GM23338 (cell line): Measurements from ENCODE around the gene DNAH17. TPM values are rescaled to one million over a fixed set of nuclear protein-coding genes. Genes with fewer than 3 reads are reported as not detected.

Experiments
- CREB1 ChIP-seq: fragments of 250-450 bp; sonication (Bioruptor Pico); IDR thresholded peaks from 2 replicates; pipeline ENCODE4 v1.5.0; 2020; ENCODE audit warnings: low read depth, mild to moderate bottlenecking, moderate library complexity
- EZH2 ChIP-seq: fragments of 200-600 bp; sonication (generic); IDR thresholded peaks from one replicate; pipeline ENCODE4 v1.8.0; 2017; ENCODE audit warnings: antibody characterized with exemption, mild to moderate bottlenecking, low read depth; ENCODE audit not compliant: unreplicated experiment
- EZH2phosphoT487 ChIP-seq: fragments of 200-600 bp; sonication (generic); IDR thresholded peaks from one replicate; pipeline ENCODE4 v1.8.1; 2018; ENCODE audit warnings: antibody characterized with exemption; ENCODE audit not compliant: unreplicated experiment
- JUNB ChIP-seq: IDR thresholded peaks from one replicate; pipeline ENCODE4 v1.6.1; 2016; ENCODE audit warnings: antibody characterized with exemption; ENCODE audit not compliant: unreplicated experiment
- NANOG ChIP-seq: IDR thresholded peaks from 2 replicates; pipeline ENCODE4 v1.6.1; 2016; ENCODE audit warnings: antibody characterized with exemption, borderline replicate concordance
- POLR2AphosphoS5 ChIP-seq: IDR thresholded peaks from 2 replicates; pipeline ENCODE4 v1.6.1; 2016; ENCODE audit warnings: antibody characterized with exemption, low read depth
- ZNF114 ChIP-seq: fragments of 250-450 bp; sonication (Bioruptor Pico); IDR thresholded peaks from 2 replicates; pipeline ENCODE4 v1.5.0; 2020; ENCODE audit warnings: mild to moderate bottlenecking, moderate library complexity
- ZNF331 ChIP-seq: fragments of 250-450 bp; sonication (Bioruptor Pico); IDR thresholded peaks from 2 replicates; pipeline ENCODE4 v1.5.0; 2020; ENCODE audit warnings: low read depth, mild to moderate bottlenecking, moderate library complexity
- polyA plus RNA-seq: library from polyadenylated mRNA; unstranded; fragments of >200 nt; fragmentation: Nextera tagmentation; extraction: Ambion mirVana; gene quantifications from 2 replicates; pipeline ENCODE4 v1.2.1, GENCODE V29; 2016
- total RNA-seq: library from RNA; depleted of rRNA; stranded (reverse); fragments of >200 nt; shearing (Covaris generic); gene quantifications from 2 replicates; pipeline ENCODE4 v1.2.3, GENCODE V29; 2014
- TF ChIP-seq, protein P1 (sequence below): IDR thresholded peaks from one replicate; pipeline ENCODE4 v1.6.1; 2018; ENCODE audit warnings: antibody characterized with exemption; ENCODE audit not compliant: unreplicated experiment
- TF ChIP-seq, protein P2 (sequence below), 2 experiments: fragments of 200-600 bp in 1 of 2; sonication (generic) in 1 of 2; conservative IDR thresholded peaks; 2 replicates each; pipeline versions ENCODE4 v1.5.1 to v1.6.1; 2016 to 2017; ENCODE audit warnings: antibody characterized with exemption in 2 of 2, low read depth in 2 of 2, mild to moderate bottlenecking in 2 of 2, moderate library complexity in 1 of 2
- TF ChIP-seq, protein P3 (sequence below): IDR thresholded peaks from 2 replicates; pipeline ENCODE4 v1.6.1; 2016; ENCODE audit warnings: antibody characterized with exemption

The DNAH17 gene
- total and polyA plus RNA-seq, 2 experiments from 2014 or later: 0.59 to 2.0 TPM

DNA sequence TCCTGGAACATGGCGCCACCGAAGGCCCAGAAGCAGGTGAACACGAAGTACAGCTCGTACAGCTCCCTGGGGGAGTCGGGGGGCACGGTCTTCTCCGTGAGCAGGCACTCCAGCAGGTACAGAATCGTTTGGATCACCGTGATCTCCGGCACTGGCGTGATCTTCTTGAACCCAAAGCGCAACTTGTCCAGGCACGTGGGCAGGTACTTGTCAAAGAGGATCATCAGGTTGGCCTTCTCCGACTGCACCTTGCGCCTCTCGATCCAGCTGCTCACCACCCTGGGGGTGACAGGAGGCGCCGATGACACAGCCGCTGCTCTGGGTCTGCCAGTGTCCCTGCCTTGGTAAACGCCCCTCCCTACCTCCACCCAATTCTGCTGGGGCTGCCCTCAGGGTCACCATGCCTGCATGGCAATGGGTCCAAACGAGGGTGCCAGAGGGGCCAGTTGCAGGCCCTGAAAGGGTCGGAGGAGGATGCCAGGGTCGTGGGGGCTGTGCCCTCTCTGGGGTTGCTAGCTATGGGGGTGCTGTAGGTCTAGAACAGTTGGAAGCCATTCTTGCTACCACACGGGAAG lies 90.9 kb downstream of the DNAH17 start (continued):
- TF ChIP-seq EZH2 (no peak), JUNB (no peak), ZNF114 (CRISPR knock-in tag) (no peak), ZNF331 (no peak), EZH2phosphoT487 (no peak), CREB1 (CRISPR knock-in tag) (no peak), NANOG (no peak), POLR2AphosphoS5 (no peak)
- TF ChIP-seq, protein P1, sequence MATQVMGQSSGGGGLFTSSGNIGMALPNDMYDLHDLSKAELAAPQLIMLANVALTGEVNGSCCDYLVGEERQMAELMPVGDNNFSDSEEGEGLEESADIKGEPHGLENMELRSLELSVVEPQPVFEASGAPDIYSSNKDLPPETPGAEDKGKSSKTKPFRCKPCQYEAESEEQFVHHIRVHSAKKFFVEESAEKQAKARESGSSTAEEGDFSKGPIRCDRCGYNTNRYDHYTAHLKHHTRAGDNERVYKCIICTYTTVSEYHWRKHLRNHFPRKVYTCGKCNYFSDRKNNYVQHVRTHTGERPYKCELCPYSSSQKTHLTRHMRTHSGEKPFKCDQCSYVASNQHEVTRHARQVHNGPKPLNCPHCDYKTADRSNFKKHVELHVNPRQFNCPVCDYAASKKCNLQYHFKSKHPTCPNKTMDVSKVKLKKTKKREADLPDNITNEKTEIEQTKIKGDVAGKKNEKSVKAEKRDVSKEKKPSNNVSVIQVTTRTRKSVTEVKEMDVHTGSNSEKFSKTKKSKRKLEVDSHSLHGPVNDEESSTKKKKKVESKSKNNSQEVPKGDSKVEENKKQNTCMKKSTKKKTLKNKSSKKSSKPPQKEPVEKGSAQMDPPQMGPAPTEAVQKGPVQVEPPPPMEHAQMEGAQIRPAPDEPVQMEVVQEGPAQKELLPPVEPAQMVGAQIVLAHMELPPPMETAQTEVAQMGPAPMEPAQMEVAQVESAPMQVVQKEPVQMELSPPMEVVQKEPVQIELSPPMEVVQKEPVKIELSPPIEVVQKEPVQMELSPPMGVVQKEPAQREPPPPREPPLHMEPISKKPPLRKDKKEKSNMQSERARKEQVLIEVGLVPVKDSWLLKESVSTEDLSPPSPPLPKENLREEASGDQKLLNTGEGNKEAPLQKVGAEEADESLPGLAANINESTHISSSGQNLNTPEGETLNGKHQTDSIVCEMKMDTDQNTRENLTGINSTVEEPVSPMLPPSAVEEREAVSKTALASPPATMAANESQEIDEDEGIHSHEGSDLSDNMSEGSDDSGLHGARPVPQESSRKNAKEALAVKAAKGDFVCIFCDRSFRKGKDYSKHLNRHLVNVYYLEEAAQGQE: no peak
- TF ChIP-seq, protein P2, sequence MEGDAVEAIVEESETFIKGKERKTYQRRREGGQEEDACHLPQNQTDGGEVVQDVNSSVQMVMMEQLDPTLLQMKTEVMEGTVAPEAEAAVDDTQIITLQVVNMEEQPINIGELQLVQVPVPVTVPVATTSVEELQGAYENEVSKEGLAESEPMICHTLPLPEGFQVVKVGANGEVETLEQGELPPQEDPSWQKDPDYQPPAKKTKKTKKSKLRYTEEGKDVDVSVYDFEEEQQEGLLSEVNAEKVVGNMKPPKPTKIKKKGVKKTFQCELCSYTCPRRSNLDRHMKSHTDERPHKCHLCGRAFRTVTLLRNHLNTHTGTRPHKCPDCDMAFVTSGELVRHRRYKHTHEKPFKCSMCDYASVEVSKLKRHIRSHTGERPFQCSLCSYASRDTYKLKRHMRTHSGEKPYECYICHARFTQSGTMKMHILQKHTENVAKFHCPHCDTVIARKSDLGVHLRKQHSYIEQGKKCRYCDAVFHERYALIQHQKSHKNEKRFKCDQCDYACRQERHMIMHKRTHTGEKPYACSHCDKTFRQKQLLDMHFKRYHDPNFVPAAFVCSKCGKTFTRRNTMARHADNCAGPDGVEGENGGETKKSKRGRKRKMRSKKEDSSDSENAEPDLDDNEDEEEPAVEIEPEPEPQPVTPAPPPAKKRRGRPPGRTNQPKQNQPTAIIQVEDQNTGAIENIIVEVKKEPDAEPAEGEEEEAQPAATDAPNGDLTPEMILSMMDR (conservative IDR thresholded peaks at IDR 0.05; ENCODE audit: low read depth in 2 of 2): no peak
- TF ChIP-seq, protein P3, sequence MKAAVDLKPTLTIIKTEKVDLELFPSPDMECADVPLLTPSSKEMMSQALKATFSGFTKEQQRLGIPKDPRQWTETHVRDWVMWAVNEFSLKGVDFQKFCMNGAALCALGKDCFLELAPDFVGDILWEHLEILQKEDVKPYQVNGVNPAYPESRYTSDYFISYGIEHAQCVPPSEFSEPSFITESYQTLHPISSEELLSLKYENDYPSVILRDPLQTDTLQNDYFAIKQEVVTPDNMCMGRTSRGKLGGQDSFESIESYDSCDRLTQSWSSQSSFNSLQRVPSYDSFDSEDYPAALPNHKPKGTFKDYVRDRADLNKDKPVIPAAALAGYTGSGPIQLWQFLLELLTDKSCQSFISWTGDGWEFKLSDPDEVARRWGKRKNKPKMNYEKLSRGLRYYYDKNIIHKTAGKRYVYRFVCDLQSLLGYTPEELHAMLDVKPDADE: no peak
